Left renal cortex interstitium (tissue), 4 donors: ENCODE results near the gene FUT8. TPM values are rescaled to one million over a fixed set of nuclear protein-coding genes. Genes with fewer than 3 reads are reported as not detected.

Experiments
- DNase-seq, 4 donors: peaks; one replicate each; pipeline ENCODE4 v3.0.0-alpha.2; 2013; ENCODE audit warnings: low read depth in 4 of 4, low spot score in 2 of 4, missing footprints in 1 of 4
- polyA plus RNA-seq, 4 donors: library from polyadenylated mRNA; unstranded; fragments of 120-200 nt; gene quantifications; one replicate each; pipeline ENCODE4 v1.2.1, GENCODE V29; 2013; ENCODE audit not compliant: insufficient read length in 4 of 4

FUT8 gene
- polyA plus RNA-seq, 4 donors, result 14.8 to 22.0 (median 18.7) TPM

DNA sequence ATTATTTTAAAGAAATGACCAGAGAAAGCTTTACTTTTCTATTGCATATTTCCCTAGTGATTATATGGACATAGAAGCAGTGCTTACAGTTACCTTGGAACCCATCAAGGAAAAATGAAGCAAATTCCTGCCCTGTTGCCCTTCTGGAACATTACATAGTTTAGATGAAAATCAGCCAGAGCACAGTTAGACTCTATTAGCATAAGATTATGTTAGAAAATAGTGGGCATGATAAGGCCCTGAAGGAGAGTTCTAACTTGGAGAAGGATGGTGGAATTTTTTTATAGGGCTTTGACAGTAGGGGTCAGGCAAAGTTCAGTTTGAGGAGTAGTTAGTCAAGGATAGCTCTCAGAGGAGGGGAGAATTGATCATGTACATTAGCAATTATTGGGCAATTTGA, 74.3 kb downstream of the FUT8 start:
- no peak for DNase-seq

DNA sequence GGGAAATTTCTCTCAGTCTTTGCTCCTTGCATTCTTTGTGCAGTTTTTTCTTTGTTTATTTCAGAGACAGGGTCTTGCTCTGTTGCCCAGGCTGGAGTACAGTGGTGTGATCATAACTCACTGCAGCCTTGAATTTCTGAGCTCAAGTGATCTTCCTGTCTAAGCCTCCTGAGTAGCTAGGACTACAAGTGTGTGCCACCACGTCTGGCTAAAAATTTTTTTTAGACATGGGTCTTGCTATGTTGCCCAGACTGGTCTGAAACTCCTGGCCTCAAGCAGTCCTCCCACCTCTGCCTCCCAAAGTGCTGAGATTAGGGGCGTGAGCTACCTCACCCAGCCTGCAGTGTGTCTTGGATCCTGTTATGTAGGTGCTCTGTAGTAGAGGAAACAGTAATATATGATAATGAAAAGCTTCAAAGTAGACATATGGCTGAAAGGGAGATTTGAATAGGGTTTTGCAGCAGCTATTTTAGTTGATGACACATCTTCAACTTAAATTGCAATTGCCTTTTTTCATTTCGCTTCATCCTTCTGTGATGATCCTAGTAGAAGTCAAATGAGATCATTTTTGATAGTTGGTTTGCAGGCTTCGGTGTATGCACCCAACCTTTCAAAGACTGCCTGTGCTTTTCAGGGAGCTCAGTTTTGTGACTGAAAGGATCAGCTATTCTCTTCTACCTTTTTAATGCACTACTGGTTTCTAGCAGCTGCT, 75.4 kb downstream of the FUT8 start:
- DNase-seq, result no peak

DNA sequence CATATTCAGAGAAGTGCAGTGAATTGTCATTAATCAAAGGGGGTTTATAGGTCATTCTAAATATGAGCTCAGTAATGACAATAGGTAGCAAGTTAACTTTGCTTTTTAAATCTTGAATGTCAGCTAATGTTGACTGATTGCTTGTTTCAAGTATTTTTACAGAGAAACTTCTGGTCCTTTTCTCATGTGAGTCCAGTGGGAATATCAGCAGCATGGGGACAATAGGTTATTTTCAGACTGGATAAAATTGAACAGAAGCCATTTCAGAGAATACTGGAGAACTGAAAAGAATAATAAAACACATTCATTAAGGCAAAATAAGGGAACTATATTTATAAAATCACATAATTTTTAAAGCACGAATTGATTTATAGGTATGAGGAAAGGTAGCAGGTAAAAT, 78.7 kb downstream of the FUT8 start:
- DNase-seq, result no peak

DNA sequence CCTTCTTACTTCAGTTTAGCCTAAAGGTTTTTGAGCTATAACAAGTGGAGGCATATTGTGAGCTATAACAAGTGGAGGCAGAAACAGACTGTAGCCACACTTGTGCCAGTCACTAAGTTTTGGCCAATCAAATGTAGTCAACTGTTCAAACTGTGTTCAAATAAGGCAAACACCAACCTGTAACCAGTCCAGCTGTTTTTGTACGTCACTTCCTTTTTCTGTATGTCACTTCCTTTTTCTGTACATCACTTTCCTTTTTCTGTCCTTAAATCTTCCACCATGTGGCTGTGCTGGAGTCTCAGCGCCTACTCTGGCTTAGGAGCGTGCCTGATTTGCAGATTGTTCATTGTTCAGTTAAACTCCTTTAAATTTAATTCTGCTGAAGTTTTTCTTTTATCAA, 79.7 kb downstream of the FUT8 start:
- no peak for DNase-seq

DNA sequence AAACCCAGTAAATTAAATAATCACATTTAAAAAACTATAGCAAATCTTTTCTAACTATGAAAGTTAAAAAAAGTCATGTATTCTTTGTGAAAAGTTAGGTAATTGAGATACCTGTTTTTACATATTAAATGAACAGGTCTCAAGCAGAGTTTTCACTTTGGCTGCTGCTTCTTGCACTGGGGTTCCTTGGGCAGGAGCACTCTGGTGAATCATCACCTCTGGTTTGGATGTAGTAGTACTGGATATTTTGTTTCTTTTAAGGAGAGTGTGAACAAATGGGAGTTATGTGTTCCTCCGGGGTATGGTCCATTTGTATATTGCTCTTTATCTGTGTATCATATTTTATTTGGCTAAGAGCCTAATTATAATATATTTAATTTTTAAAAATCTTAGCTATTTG, 82.7 kb downstream of the FUT8 start:
- no peak for DNase-seq

DNA sequence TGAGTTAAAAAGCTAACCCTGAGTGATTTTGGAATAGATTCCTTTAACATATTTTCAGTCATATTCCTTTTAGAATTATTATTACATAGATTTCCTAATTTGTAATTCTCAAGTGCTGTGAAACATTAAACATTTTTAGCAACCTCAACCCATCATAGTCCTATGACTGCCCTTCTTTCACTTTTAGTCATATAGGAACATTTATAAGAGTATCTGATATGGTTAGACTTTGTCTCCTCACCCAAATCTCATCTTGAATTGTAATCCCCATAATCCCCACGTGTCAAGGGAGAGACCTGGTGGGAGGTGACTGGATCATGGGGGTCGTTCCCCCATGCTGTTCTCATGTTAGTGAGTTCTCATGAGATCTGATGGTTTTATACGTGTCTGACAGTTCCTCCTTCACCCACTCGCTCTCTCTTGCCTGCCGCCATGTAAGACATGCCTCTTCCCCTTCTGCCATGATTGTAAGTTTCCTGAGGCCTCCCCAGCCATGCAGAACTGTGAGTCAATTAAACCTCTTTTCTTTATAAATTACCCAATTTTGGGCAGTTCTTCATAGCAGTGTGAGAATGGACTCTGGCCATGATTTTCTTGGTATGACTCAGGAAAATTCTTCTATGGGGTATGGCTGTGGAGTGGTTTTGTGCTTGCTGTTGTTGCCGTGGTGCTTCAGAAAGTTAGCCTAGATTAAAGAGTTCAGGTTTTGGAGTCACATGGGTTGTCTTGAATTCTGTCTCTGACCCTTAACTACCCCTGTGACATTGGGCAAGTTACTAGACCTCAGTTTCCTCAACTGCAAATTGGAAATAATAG, 83.9 kb downstream of the FUT8 start:
- DNase-seq, result no peak

DNA sequence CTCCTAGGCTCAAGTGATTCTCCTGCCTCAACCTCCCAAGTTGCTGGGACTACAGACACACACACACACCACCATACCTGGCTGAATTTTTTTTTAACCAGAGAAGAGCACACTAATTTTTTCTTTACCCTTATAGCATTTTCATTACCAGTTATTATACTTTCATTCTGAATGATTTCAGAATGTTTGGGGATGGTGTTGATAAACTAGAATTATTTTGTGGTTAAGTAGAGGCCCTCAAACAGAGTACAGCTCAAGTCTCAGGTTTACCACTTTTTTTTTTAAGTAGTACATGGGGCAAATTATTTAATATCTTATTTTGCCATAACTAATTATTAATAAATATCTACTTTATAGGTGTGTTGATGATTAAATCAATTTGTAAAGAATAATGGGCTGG, 86.6 kb downstream of the FUT8 start:
- DNase-seq, result no peak

DNA sequence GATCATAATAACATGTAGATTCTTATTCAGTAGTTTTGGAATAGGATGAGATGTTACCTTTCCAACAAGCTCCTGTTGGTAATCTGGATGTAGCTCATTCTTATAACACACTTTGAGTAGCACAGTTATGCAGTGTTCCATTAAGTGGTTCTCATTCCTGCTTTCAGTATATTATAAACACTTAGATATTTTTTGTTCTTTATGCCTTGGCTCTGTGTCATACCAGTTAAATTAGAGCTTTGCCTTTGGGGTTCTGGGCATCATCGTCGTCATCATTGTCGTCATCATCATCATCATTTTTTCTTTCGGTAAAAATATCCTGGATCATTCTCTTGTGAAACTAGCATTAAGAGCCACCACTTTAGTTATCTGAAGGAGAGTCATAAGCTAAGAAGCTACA, 87.5 kb downstream of the FUT8 start:
- no peak for DNase-seq

DNA sequence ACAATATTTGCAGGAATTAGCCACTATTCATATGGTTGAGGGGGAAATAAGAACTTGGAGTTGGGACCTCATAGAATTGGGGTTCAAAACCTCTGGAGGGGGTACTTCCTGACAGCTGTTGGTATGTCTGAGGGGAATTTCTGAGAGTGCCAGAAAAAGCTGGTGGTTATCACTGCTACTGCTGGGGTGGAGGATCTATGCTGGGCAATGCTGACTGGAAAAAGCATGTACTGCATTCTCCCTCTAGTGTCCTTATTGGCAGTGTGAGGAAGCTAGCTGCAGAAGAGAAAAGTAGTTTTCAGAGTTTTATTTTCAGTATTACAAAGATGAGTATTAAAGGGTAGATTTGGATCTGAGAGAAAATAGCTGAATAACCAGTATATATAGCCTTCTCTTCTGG, 88.8 kb downstream of the FUT8 start:
- no peak for DNase-seq

DNA sequence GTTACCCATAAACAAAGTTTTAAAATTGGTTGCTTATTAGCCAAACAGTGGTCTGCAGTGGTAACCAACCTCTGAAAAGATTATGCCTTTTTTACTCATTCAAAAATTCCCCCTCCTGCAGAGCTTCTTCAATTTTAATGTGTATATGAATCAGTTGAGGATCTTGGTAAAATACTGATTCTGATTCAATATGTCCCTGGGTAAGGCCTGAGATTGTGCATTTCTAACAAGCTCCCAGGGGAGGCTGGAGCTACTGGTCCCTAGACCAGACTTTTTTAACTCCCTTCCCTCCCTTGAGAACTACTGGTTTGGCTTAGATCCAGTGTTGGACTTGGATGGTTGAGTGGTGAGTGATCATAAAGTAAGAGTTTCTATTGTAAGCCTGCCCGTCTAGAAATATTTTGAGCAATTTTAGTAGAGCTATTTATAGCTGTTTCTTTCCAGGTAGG, 90.2 kb downstream of the FUT8 start:
- no peak for DNase-seq

DNA sequence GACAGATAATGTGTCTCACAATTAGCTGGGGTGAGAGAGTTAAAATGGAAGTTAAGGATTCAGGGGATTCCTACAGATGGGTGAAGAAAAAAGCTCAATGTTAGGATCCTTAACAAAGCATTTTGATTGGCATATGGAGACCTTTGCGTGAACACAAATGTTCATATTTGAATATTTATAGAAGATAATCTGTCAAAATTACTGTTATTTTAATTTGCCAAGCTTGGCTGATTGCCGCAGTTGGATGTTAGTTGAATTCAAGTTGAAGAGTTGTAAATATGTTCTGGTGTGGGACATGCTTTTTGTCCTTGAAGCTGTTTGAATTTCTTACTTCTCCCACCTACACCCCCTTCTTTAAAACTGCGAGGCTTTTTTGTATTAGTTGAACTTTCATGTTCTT, 91.2 kb downstream of the FUT8 start:
- no peak for DNase-seq

DNA sequence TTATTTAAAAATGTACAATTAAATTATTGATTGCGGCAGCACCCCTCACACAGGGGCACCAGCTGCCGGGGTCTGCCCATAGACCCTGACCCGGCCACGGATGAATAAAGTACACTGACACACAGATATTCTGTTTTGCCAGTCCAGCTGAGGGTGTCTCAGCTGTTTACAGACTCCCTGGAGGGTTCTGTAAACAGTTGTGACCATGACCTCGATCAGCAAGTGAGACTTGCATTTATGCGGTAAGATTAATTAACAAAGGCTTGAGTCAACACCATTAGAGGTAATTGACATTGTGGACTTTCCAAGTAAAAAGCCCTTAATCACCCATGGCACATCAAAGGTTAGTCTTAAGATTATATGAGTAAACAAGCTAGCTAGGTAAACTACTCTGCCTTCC, 94.3 kb downstream of the FUT8 start:
- DNase-seq, result no peak

DNA sequence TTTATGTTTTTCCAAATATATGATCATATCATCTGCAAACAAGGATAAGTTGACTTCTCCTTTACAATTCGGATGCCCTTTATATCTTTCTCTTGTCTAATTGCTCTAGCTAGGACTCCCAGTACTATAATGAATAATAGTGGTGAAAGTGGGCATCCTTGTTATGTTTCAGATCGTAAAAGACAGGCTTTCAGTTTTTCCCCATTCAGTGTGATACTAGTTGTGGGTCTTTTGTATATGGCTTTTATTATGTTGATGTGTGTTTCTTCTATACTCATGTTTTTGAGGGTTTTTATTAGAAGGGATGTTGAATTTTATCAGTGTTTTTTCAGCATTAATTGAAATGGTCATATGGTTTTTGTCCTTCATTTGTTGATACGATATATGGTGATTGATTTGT, 97.3 kb downstream of the FUT8 start:
- no peak for DNase-seq

DNA sequence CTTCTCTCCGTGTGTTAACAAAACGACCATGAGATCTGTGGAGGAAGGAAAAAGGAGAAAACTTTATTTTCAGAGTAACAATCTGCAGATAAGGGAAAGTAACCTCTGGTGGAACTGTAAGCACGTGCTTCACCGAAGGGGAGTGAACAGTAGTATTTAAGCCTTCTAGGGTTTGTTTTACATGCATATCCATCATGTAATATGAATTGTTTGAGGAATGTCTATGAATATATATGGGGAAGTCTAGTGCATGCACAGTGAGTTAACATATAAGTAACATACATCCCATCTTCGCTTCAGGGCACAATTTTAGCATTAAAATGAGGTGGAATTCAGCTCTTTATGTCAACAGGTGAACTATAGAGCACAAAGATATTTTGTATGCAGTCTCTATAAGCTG, 101.1 kb downstream of the FUT8 start:
- DNase-seq, result no peak

DNA sequence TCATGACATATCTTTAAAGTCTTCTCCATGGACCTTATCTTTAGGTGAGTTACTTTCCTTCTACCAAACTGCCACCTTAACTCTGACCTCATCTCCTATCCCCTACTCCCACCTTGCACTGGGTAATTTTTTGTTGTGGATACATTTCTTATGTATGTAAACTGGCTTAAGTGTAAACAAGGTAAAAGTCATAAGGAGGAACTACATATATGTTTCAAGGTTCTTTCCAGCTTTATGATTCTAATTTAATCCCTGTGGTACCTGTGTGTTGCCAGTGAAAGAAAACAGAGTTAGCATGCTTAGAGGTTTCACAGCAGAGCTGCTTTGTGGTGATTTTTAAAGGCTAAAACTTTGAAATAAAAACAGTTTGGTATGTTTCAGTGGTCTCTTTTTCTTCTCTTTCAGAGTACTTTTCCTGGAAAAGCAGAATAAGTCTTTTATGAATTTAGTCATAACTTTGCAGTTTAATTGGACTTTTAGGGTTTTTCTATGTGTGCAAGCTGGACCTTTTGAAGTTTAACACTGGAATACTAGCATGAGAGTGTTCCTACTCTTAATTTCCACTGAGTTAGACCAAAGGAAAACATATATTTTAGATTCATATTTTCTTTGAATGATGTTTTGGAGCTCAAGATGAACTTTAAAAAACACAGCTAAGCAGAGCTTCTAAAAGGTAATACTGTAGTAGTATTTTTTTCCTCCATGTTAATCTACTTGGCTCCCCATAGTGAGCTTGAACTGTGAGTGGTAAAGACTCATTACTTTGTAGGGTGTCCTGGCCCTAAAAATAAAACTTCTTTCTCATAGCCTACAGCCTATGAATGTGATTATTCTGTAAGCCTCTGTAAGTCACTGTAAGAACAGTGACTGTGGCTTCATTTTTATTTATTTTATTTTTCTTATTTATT, 105.4 kb downstream of the FUT8 start:
- no peak for DNase-seq

DNA sequence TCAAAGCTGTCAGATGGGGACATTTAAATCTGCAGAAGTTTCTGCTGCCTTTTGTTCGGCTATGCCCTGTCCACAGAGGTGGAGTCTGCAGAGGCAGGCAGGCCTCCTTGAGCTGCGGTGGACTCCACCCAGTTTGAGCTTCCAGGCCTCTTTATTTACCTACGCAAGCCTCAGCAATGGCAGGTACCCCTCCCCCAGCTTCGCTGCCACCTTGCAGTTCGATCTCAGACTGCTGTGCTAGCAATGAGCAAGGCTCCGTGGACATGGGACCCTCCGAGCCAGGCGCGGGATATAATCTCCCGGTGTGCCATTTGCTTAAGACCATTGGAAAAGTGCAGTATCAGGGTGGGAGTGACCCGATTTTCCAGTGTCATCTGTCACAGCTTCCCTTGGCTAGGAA, 115.5 kb downstream of the FUT8 start:
- DNase-seq, result no peak

DNA sequence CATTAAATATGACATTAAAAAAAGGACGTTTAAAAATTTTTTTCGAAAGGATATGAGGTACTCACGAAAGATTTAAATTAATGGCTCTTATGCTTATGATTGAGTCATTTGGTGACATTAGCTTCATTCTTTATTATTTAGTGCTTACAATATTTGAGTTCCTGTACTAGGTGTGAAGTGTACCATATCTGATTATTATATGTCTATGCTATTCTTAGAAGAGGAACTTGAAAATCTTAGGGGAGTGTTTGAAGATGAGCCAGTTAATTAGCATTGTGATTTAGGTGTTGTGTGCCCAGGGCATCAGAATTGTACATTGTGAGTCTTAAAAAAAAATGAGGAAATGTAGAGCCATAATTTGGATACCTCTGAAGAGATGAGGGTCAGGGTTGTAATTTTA, 118.6 kb downstream of the FUT8 start:
- DNase-seq, result no peak

DNA sequence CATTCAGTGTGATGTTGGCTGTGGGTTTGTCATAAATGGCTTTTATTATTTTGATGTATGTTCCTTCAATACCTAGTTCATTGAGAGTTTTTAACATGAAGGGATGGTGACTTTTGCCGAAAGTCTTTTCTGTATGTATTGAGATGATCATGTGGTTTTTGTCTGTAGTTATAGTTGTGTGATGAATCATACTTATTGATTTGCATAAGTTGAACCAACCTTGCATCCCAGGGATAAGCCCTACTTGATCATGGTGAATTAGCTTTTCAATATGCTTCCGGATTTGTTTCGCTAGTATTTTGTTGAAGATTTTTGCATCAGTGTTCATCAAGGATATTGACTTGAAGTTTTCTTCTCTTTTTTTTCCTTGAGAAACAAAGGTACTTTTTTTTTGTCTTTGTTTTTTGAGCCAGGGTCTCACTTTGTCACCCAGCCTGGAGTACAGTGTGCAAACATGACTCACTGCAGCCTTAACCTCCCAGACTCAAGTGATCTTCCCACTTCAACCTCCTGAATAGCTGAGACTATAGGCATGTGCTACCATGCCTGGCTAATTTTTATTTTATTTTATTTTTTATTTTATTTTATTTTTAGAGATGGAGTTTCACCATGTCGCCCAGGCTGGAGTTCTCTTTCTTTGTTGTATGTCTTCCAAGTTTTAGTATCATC, 121.3 kb downstream of the FUT8 start:
- DNase-seq, result no peak

DNA sequence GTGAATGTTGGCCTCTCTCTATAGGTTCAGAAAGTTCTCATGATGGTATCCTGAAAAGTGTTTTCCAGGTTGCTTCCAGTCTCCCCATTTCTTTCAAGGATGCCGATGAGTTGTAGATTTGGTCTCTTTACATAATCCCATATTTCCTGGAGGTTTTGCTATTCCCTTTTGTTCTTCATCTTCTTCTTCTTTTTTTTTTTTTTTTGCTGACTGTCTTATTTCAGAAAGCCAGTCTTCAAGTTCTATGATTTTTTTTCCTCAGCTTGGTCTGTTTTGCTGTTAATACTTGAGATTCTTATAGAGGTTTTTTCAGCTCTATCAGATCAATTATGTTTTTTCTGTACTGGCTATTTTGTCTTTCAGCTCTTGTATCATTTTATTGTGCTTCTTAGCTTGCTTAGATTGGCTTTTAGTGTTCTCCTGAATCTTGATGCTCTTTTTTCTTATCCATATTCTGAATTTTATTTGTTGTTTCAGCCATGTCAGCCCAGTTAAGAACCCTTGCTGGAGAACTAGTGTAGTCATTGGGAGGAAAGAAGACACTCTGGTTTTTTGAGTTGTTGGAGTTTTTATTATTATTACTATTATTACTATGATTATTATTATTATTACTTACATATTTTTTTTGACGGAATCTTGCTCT, 124.4 kb downstream of the FUT8 start:
- no peak for DNase-seq

DNA sequence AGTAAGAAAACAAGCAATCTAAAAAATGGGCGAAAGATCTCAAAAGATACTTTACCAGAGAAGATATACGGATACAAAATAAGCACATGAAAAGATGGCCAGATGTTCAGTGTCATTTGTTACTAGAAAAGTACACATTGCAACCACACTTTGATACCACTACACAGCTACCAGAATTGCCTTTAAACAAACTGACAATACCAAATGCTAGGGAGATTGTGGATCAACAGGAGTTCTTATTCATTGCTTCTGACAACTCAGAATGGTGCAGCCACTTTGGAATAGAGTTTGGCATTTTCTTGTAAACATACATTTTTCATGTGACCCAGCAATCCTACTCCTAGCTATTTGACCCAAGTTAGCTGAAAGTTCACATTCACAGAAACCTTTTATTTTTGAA, 136.3 kb downstream of the FUT8 start:
- DNase-seq, result no peak
